K562 (cell line): ENCODE data around the gene IRF1. TPM values are rescaled to one million over a fixed set of nuclear protein-coding genes. Genes with fewer than 3 reads are reported as not detected.
A peak's percentile ranks its signal among the peaks of the same experiment; 100 is the strongest.

Experiments
- ATAC-seq: fragments of 200-7000 bp; cut with Tn5 transposase; 3 replicates; pipeline ENCODE4 v1.9.1; 2020; ENCODE audit warnings: moderate library complexity
- BruUV-seq: library from RNA; stranded (reverse); fragments of 400-500 nt; replicated peaks from 2 replicates; lab custom pipeline; 2021; lab: Mats Ljungman, UMichigan
- CTCF ChIA-PET: fragments of 300-600 bp; formaldehyde crosslinking; extraction: SDS; loops from one replicate; lab custom pipeline; 2021; ENCODE audit warnings: low intra/inter-chr PET ratio; lab: Yijun Ruan, JAX
- POLR2A ChIA-PET: fragments of 300-600, 350-650 bp; sonication (Branson Sonifier 250); formaldehyde crosslinking; extraction: SDS; loops from one replicate; lab custom pipeline; 2021; ENCODE audit warnings: antibody characterized with exemption, inconsistent platforms; lab: Yijun Ruan, JAX
- DNase-seq, 4 experiments: peaks; one replicate each; pipeline versions ENCODE4 v3.0.0 to v3.0.0-alpha.2; 2011 to 2018; ENCODE audit warnings: low spot score in 3 of 4, mixed read lengths in 3 of 4; ENCODE audit errors: extremely low read depth in 1 of 4
- FAIRE-seq: peaks from 2 replicates; lab custom pipeline; 2011; peaks lifted over from hg19 to GRCh38; lab: Jason Lieb, UNC
- H2AFZ ChIP-seq: 2 replicates; pipeline ENCODE4 v1.6.0; 2011; ENCODE audit warnings: low read depth, low read length, control low read depth, inconsistent platforms
- H3K27ac ChIP-seq: fragments of 200-600 bp; 3 replicates; pipeline ENCODE4 v1.8.0; 2011; ENCODE audit warnings: low read depth, mild to moderate bottlenecking, control low read depth, inconsistent platforms, low read length, moderate library complexity, mixed read lengths; ENCODE audit errors: extremely low read depth
- H3K27me3 ChIP-seq, 2 experiments: fragments of 300-600 bp in 1 of 2; 2 replicates in 1 of 2; 3 replicates in 1 of 2; pipeline versions ENCODE4 v1.6.0 to v1.8.0; 2011; ENCODE audit warnings: inconsistent platforms in 2 of 2, low read length in 2 of 2, mild to moderate bottlenecking in 1 of 2, mixed read lengths in 1 of 2, moderate library complexity in 1 of 2; ENCODE audit not compliant: control insufficient read depth in 2 of 2, insufficient read depth in 2 of 2
- H3K36me3 ChIP-seq: fragments of 300-600 bp; 3 replicates; pipeline ENCODE4 v1.8.0; 2011; ENCODE audit warnings: mild to moderate bottlenecking, low read length, inconsistent platforms; ENCODE audit not compliant: control insufficient read depth, insufficient read depth
- H3K4me1 ChIP-seq, 2 experiments: fragments of 200-600 bp in 1 of 2; replicated peaks in 1 of 2; 2 replicates in 1 of 2; 3 replicates in 1 of 2; pipeline versions ENCODE4 v1.5.1 to v1.8.0; 2011; ENCODE audit warnings: inconsistent platforms in 2 of 2, low read length in 2 of 2, mild to moderate bottlenecking in 1 of 2, mixed read lengths in 1 of 2, moderate library complexity in 1 of 2; ENCODE audit not compliant: control insufficient read depth in 2 of 2, insufficient read depth in 2 of 2
- H3K4me2 ChIP-seq: 2 replicates; pipeline ENCODE4 v1.6.1; 2011; ENCODE audit warnings: low read length, control low read depth, inconsistent platforms, mixed read lengths; ENCODE audit not compliant: insufficient read depth
- H3K4me3 ChIP-seq: fragments of 200-600 bp; sonication (generic), shearing (Covaris generic); 2 replicates; pipeline ENCODE4 v1.5.1; 2016; ENCODE audit warnings: control low read depth, inconsistent platforms
- H3K79me2 ChIP-seq: fragments of 200-600 bp; 3 replicates; pipeline ENCODE4 v1.8.0; 2011; ENCODE audit warnings: low read length, inconsistent platforms; ENCODE audit not compliant: control insufficient read depth, insufficient read depth
- H3K9ac ChIP-seq, 2 experiments: 2 replicates each; pipeline versions ENCODE4 v1.6.0 to v1.6.1; 2011; ENCODE audit warnings: low read depth in 2 of 2, low read length in 2 of 2, control low read depth in 1 of 2, inconsistent platforms in 1 of 2, mild to moderate bottlenecking in 1 of 2, mixed read lengths in 1 of 2; ENCODE audit not compliant: insufficient read depth in 1 of 2
- H3K9me1 ChIP-seq: one replicate; pipeline ENCODE4 v1.6.0; 2011; ENCODE audit warnings: inconsistent platforms, mild to moderate bottlenecking, low read length, moderate library complexity; ENCODE audit not compliant: control insufficient read depth, insufficient read depth
- H3K9me3 ChIP-seq: replicated peaks from 2 replicates; pipeline ENCODE4 v1.5.1; 2011; ENCODE audit warnings: low read depth, low read length, inconsistent platforms; ENCODE audit not compliant: control insufficient read depth, insufficient read depth
- H4K20me1 ChIP-seq: replicated peaks from 2 replicates; pipeline ENCODE4 v1.6.1; 2011; ENCODE audit warnings: low read length, inconsistent platforms, mixed read lengths; ENCODE audit not compliant: control insufficient read depth, insufficient read depth
- ADNP ChIP-seq: fragments of 200-800 bp; sonication (Bioruptor generic); IDR thresholded peaks from 2 replicates; pipeline ENCODE4 v1.6.1; 2016; ENCODE audit warnings: missing genetic modification characterization, missing compliant biosample characterization
- FIP1L1 ChIP-seq: fragments of 200-400 bp; formaldehyde crosslinking; IDR thresholded peaks from 2 replicates; pipeline ENCODE4 v1.6.1; 2018; ENCODE audit warnings: mild to moderate bottlenecking, low read depth, low read length; ENCODE audit not compliant: poor library complexity, severe bottlenecking
- GMEB1 ChIP-seq: fragments of 250-450 bp; sonication (Bioruptor Pico); IDR thresholded peaks from 2 replicates; pipeline ENCODE4 v1.4.0; 2020; ENCODE audit warnings: mild to moderate bottlenecking
- GTF3C2 ChIP-seq: IDR thresholded peaks from 3 replicates; pipeline ENCODE4 v1.6.1; 2011; ENCODE audit warnings: borderline replicate concordance, mild to moderate bottlenecking, moderate library complexity; ENCODE audit not compliant: insufficient read length; ENCODE audit errors: extremely low read depth
- HDAC2 ChIP-seq: fragments of 450-650 bp; IDR thresholded peaks from 2 replicates; pipeline ENCODE4 v1.6.1; 2016; ENCODE audit warnings: mild to moderate bottlenecking
- KAT7 ChIP-seq: sonication (generic); formaldehyde crosslinking; IDR thresholded peaks from 2 replicates; pipeline ENCODE4 v1.8.0; 2022; ENCODE audit warnings: missing genetic modification reagents, mild to moderate bottlenecking, borderline replicate concordance
- NCOA4 ChIP-seq: fragments of 450-650 bp; IDR thresholded peaks from 2 replicates; pipeline ENCODE4 v1.6.1; 2018; ENCODE audit warnings: mild to moderate bottlenecking; ENCODE audit not compliant: partially characterized antibody
- PATZ1 ChIP-seq: fragments of 250-450 bp; sonication (Bioruptor Pico); IDR thresholded peaks from 2 replicates; pipeline ENCODE4 v1.5.0; 2020; ENCODE audit warnings: mild to moderate bottlenecking, borderline replicate concordance
- POLR2AphosphoS2 ChIP-seq: IDR thresholded peaks from 2 replicates; pipeline ENCODE4 v1.6.1; 2012; ENCODE audit warnings: low read length, improper control_type of control experiment
- SMC3 ChIP-seq: conservative IDR thresholded peaks from 2 replicates; pipeline ENCODE4 v1.6.1; 2011; ENCODE audit warnings: low read depth, low read length, improper control_type of control experiment; ENCODE audit not compliant: insufficient read depth
- SOX6 ChIP-seq: fragments of 450-650 bp; IDR thresholded peaks from 2 replicates; pipeline ENCODE4 v1.6.1; 2014; ENCODE audit warnings: mild to moderate bottlenecking
- ZBTB26 ChIP-seq: fragments of 450-650 bp; formaldehyde crosslinking; IDR thresholded peaks from 2 replicates; pipeline ENCODE4 v1.4.0; 2022; ENCODE audit warnings: missing genetic modification characterization
- ZFPM2 ChIP-seq: fragments of 250-450 bp; sonication (Bioruptor Pico); IDR thresholded peaks from 2 replicates; pipeline ENCODE4 v1.5.1; 2022; ENCODE audit warnings: mild to moderate bottlenecking
- ZNF511 ChIP-seq: sonication (generic); formaldehyde crosslinking; IDR thresholded peaks from 2 replicates; pipeline ENCODE4 v1.8.0; 2022; ENCODE audit warnings: mild to moderate bottlenecking, missing genetic modification reagents
- WGBS: fragments of 100-300 bp; shearing (Covaris generic); methylation state at CpG from one replicate; pipeline ENCODE4 v1.1.6; 2016; ENCODE audit warnings: low coverage, mixed read lengths; ENCODE audit not compliant: insufficient coverage; ENCODE audit errors: missing lambda C conversion rate; 5-methylcytosine and 5-hydroxymethylcytosine counted together
- in situ Hi-C: fragments of 300-500 bp; cut with MboI; formaldehyde crosslinking; loops from 4 replicates; pipeline ENCODE4 v1.15.0; 2018; ENCODE audit warnings: inconsistent platforms, mixed read lengths
- intact Hi-C: fragments of 100-400 bp; cut with micrococcal nuclease; formaldehyde crosslinking; loops from 2 replicates; pipeline ENCODE4 v1.14.2; 2022
- polyA plus RNA-seq, 8 experiments: library from polyadenylated mRNA; depleted of rRNA in 4 of 8; stranded (reverse) in 5 of 8; unstranded in 3 of 8; fragments of >200 nt; fragmentation: Nextera tagmentation in 2 of 8; fragmentation: Illumina TruSeq in 1 of 8; extraction: Ambion mirVana in 2 of 8; extraction: Trizol in 1 of 8; gene quantifications; 2 replicates each; pipeline versions ENCODE4 v1.2.1 to v1.2.3, GENCODE V29; 2011 to 2014; ENCODE audit warnings: inconsistent platforms in 1 of 8, missing spikeins in 1 of 8
- total RNA-seq, 7 experiments: library from RNA; depleted of rRNA in 6 of 7; stranded (reverse); fragments of >200 nt in 6 of 7; fragmentation: Illumina TruSeq in 2 of 7; extraction: Trizol in 2 of 7; gene quantifications; 2 replicates each; pipeline versions ENCODE4 v1.2.1 to v1.2.3, GENCODE V29; 2011 to 2021; ENCODE audit warnings: low replicate concordance in 1 of 7

IRF1 gene
- total and polyA plus RNA-seq, 9 of the 15 experiments (the other 6 are each of a cell fraction or from before 2014, with no cell fraction given): 1.1 to 12.3 (median 5.9) TPM

GRCh38 chr5:132473019-132473531 lies 17.5 kb downstream of the IRF1 start:
- Histone ChIP-seq H3K9me3 (no peaks in the 10 kb centered on the region), H3K4me3 (no peak overlapping the region), H4K20me1 (no peaks in the 10 kb centered on the region), H3K36me3 (no peaks in the 10 kb centered on the region), H3K9ac (no peak overlapping the region), H2AFZ (no peak overlapping the region), H3K27ac (no peak overlapping the region), H3K79me2 (no peaks in the 10 kb centered on the region), H3K27me3 (no peaks in the 10 kb centered on the region), H3K4me1 (peaks cover 0 to 13% of the 10 kb centered on the region in 2 experiments; a peak in 3 of 5 replicates), H3K9me1 (no peaks in the 10 kb centered on the region), H3K4me2 (no peak overlapping the region)
- no peak for DNase-seq
- ChIA-PET POLR2A (interaction anchor here (1.1 to 3.0 kb wide), 3 partner anchors 11 to 38 kb away, joined by 3 to 29 read pairs (median 22); partner anchors contain the start of gene IRF1), CTCF (no interaction called here)
- no TSS peak for BruUV-seq
- WGBS: 25% methylated on average over 5 of the region's 8 CpGs
- intact Hi-C loops (no loop called here), in situ Hi-C loops (no loop called here)
- FAIRE-seq: no peak
- no peak for ATAC-seq
- TF ChIP-seq NCOA4 (no peak), KAT7 (CRISPR knock-in tag) (no peak), POLR2AphosphoS2 (no peak), GMEB1 (CRISPR knock-in tag) (no peak), SOX6 (no peak), FIP1L1 (no peak), ZFPM2 (no peak), ADNP (tag) (peak; percentile 94), SMC3 (no peak), GTF3C2 (no peak), ZBTB26 (CRISPR knock-in tag) (no peak), ZNF511 (no peak), HDAC2 (peak; percentile 86), PATZ1 (CRISPR knock-in tag) (no peak)
